HG02840 (cell line): ENCODE results near the gene PEPD.
A peak's percentile ranks its signal among the peaks of the same experiment; 100 is the strongest.
"Not testable (repeated sequence)": the region's sequence is repeated elsewhere in the genome, so short reads cannot be mapped to it uniquely, and the experiment has no call there.

Source experiments
- ATAC-seq: cut with Tn5 transposase; IDR thresholded peaks from one replicate; pipeline ENCODE4 v1.9.1; 2021; ENCODE audit warnings: mild to moderate bottlenecking, moderate library complexity, moderate number of reproducible peaks; ENCODE audit not compliant: unreplicated experiment, low FRiP score

The PEPD gene

DNA sequence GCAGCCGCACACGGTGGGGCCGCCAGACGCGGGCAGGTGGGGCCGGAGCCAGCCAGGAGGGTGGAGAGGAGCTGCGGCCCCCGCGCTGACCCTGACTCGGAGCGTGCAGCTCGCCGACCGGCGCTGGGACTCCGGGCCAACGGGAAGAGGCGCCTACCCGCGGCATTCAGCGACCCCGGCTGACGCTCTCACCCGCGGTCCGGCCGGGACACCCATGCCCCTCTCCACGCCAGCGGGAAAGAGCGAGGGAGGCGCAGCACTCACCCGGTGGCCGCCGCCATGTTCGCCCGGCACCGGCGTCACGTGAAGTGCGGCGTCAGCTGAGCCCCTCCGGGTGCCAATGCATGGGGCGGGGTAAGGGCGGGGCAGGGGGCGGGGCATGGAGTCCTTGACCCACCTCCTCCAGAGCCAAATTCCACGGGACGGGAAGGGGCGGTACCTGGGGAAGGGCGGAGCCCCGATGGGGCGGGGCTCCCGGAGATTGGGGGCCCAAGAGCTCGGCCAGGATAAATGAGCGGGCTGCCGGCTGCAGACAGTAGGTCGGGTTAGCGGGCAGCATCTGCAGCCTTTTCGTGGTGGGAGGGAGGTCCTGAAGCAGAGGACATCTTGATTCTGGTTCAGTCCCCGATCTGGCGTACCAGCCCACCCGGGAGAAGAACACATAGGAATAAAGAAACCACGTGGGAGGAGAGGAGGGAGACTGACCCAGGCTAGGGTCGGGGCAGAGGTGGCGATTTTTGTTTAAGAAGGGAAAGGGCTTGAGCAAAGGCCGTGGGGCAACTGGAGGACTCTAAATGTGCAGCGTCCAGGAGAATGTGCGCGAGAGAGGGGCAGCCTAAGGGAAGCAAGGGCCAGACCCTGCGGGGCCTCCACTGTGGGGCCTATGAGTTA, at the start of gene PEPD:
PEPD (minus strand) TSS at position 312 of the 891 bp plus-strand sequence; CDS start at position 281, 31 bp downstream.
- ATAC-seq: peak; percentile 79

DNA sequence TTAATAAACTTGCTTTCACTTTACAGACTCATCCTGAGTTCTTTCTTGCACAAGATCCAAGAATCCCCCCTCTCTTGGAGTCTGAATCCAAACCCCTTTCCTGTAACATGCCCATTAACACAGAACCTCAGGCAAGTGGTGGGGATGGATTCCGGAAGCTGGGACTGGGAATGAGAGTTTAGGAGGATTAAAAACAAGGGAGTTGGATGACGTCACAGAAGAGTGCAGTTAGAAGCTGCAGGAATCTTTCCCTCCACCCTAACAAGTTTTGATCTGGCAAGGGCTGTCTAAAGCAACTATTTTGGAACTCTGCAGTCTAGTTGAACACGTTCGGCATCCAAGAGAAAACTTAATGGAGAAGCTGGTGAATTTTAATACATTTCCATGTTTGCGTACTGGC, 48.2 kb upstream of the PEPD start:
- ATAC-seq: no peak

DNA sequence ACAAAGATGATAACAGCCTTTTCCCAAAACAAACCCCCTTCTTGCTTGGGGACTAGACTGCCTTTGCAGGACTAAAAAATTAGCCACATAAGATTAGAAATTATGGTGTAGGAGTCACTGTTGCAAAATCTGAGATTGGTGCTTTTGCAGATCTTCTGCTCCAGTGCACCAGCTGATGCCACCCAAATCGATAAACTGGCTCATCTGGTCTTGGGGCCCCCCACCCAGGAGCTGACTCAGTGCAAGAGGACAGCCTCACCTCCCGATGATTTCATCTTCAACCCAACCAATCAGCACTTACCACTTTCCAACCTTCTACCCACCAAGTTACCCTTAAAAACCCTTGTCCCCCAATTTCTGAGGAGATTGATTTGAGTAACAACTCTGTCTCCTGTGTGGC, 47.1 kb upstream of the PEPD start:
- ATAC-seq: no peak

DNA sequence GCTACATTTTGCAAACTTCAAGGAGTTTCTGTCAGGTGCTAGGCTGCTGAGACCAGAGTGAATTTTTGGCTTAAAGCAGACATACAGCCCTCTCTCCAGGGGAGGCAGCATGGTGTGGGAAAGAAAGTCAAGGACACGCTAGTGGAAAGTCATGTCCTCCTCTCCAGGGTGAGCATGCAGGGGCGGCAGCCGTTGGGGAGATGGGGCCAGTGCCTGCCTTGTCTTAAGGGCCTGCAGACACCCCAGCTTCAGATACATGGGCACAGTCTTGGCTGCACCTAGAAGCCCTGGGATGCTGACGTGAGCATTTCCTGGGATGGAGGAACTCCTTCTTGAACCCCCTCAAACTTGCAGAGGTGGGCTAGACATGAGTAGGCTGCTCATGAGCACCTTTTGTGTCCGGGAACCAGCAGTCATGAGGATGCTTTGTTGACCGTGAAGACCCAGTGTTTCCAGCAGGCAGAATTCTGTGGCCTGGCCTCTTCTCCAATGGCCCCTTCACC, 43.3 kb upstream of the PEPD start:
- no peak for ATAC-seq

DNA sequence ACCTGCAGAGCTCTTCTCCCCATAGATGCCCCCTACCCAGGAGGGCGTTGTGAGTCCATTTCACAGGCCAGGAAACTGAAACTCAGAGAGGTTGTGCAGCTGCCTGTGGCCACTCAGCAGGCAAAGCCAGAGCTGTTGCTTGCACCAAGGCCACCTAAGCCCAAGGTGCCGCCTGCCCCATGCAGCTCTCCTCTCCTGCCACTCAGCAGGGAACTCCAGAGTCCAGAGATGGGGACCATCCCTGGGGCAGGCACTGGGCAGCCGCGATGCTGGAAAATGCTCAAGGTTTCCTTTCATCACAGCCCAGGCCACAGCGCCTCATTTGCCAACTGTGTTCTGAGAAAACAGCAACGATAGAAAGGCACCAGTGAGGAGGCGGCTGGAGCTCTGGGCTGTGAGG, 41.0 kb upstream of the PEPD start:
- no peak for ATAC-seq

DNA sequence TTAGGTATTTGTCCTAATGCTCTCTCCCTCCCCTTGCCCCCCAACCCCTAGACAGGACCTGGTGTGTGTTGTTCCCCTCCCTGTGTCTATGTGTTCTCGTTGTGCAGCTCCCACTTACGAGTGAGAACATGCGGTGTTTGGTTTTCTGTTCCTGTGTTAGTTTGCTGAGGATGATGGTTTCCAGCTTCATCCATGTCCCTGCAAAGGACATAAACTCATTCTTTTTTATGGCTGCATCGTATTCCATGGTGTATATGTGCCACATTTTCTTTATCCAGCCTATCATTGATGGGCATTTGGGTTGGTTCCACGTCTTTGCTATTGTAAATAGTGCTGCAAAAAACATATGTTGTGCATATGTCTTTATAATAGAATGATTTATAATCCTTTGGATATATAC, 40.1 kb upstream of the PEPD start:
- ATAC-seq: not testable (repeated sequence)

DNA sequence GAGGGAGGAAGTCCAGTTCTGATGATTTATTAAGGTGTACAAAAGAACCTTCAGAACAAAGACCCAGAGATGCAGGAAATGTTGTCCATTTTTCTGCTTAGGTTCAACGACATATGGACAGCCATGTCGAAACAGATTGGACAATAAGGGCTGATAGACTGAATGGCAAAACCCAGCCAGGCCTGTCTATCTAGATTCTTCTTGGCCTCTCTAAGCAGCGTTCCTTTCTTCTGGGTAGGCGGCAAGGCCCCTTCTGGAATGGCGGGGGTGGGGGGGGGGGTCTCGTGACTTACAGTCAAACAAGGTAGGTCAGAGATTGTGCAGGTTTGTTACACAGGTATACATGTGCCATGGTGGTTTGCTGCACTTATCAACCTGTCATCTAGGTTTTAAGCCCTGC, 39.7 kb upstream of the PEPD start:
- ATAC-seq: no peak

DNA sequence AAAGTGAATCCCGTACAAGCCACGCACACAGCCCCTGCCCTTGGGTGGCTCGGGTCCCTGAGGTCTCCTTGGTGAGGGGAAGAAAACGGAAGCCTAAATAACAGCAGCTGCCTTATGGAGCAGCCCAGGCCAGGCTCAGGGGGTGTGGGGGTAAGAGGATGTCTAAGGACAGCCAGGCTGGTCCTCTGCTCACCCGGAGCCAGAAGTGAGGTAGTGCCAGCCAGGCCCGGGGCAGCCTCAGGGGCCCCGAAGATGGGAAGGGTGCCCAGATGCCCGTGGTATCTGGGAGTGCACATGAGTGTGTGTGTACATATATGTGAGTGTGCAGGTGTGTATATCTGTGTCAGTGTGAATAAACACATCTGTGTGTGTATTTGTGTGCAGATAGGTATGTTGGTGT, 38.4 kb upstream of the PEPD start:
- ATAC-seq: no peak

DNA sequence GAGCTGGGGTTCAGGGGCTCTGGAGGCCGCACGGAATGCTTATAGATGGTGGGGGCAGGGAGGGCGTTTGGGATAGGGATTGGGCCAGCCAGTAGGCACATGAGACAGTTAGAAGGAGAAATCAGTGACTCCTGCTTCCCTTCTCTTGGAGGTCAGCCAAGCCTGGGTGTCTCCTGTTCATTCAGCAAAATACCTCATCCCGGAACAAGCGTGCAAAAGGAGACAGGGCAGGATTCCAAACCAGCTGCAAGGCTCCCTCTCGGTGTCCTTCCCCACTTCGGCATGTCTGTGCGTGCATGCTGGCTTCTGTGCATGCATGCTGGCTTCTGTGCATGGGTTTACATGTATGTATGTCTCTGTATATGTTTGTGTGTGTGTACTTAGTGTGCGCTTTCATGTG, 37.3 kb upstream of the PEPD start:
- ATAC-seq: no peak

DNA sequence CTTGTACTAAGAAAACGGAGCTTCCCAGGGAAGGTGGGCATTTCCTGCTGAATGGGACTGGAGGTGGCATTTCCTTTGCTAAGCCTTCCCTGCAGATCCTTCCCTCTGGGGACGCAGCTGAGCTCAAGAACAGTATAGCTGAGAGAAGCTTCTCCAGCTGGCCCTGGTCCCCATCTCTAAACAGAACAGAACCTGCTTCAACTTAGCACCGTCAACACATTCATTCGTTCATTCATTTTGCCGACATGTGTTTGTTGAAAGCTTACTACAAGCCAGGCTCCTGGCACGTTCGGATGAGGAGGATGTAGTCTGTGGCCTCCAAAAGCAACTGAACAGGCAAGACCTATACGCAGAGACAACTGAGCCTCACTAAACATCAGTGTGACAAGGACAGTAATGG, 36.6 kb upstream of the PEPD start:
- ATAC-seq: no peak

DNA sequence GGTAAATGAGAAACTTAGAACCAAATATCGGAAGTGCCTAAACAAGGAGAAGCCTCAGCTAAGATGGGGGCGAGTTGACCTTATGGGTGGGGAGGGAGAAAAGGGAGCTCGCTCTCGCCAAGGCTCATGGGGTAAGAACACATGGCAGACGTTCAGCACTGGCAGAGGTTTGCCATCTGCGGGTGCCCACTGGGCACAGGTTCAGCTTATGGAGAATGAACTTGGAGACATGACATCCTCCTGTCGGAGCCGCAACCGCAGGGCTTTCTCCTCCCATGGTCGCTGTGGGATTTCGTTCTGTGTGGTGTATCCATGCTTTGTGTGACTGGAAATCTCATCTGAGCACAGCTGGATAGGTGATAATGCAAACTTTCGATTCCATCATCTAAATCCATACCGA, 36.1 kb upstream of the PEPD start:
- no peak for ATAC-seq

DNA sequence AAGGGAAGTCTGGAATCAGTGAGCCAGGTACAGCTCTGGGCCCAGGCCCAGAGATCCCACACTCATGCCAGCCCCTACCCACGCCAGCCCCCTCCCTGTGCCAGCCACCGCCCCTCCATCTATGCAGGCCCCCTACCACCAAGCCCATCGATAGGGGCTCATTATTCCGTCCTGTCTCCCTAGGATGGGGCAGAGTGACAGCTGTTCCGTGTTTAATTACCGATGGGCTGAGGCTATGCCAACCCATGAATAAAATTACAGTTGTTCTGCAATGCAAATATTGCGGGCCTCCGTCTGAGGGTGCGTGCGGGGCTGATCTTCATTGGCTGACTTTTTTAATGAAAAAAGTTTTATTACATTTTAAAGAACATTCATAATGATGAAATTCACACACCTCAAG, 35.6 kb upstream of the PEPD start:
- ATAC-seq: no peak

DNA sequence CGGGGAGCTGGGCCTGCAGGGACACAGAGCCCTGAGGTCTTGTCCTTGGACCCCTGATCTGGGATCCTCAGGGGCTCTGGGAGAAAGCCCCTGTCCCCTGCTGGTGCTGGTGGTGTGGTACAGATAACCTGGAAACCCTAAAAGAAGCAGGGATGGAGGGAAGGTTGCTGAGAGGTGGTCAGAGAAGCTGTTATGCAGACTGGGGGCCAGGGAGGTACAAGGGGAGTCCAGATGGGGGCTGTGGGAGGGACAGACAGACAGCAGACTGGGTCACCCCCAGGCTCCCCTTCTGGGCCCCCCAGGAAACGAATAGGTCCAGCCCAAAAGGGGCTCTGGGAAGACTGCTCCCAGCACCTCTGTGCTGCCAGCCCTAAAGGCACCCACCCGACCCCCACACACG, 34.7 kb upstream of the PEPD start:
- no peak for ATAC-seq

DNA sequence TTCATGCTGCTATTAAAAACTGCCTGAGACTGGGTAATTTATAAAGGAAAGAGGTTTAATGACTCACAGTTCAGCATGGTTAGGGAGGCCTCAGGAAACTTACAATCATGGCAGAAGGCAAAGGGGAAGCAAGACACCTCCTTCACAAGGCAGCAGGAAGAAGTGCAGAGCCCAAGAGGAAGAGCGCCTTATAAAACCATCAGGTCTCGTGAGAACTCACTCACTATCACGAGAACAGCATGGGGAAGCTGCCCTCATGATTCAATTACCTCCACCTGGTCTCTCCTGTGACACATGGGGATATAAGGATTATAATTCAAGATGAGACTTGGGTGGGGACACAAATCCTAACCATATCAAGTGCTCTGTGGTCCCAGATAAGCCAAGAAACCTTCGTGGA, 34.1 kb upstream of the PEPD start:
- ATAC-seq: not testable (repeated sequence)

DNA sequence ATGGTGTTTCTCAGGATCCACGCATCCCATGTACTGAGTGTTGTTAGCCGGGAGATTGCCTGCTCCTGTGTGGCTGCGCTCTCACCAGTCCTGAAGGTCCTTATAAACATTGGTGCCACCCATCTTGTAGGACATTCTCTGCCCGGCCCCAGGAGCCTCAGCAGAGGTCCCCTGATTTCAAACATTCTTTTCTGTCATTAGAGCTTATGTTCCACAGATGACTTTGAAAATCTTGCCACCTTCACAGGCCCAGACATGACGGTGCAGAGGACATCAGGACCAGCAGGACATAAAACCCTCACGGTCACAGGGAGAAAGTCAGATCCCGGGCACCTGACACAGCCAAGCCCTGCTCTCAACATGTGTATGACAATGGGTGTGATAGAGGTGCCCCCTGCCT, 33.2 kb upstream of the PEPD start:
- no peak for ATAC-seq

DNA sequence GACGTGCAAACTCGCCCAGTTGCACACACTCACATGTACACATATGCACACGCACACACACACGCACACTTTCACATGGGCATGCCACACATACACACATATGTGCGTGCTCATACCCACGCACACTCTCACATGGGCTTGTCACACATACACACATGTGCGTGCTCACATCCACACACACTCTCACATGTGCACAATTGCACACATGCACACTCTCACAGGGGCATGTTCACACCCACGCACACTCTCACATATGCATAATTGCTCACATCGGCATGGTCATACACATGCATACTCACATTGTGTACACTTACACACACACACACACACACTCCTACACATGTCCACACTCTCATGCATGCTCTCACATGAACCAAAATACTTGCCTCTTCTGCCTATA, 32.8 kb upstream of the PEPD start:
- ATAC-seq: no peak

DNA sequence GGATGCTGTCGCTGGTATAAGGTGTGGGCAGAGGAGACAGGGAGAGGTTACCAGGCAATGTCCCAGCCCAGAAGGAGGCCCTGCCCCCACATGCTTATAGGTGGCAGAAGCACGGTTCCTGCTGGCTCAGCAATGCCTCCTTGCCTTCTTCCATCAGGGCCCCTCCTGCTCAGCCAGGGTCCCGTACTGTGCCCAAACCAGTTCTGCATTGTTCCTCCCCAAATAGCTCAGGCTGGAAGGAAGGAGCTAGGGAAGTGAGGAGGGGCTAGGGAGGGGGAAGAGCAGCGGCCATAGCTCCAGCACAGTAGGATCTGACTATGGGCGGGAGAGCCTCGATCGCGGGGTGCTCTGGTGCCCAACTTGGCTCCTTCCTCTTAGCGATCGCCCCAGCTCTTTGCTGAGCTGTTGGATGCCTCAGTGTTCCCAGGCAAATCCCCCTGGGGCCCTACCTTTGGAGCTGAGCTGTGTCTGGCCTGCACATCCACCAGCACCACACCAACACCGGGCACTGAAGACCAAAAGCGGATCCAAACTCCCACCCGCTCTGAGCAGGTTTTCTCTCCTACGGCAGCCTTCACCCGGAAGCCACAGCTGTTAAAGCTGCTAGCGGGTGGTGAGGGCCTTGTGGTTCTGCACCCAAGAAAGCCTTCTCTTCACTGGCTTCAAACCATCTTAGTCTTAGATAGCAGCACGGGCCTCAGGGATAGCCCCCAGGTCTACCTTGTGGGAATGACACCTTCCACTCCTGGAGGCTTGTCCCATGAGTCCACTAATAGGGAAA, 32.1 kb upstream of the PEPD start:
- no peak for ATAC-seq

DNA sequence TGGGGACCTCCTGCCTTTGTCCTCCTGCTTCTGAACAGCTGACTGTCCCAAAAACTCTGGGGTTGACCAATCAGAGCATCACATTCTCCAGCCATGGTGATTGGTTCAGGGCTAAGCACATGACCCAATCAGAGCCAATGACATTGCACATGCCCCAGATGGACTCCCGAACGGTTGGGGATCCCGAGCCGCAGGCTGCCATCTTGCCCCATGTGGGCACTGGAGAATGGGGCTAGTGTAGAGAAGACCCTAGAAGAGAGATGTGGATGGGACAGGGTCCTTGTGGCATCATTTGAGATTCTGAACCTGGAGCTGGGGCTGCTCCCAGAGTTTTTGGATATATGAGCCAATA, 31.3 kb upstream of the PEPD start:
- ATAC-seq: no peak

DNA sequence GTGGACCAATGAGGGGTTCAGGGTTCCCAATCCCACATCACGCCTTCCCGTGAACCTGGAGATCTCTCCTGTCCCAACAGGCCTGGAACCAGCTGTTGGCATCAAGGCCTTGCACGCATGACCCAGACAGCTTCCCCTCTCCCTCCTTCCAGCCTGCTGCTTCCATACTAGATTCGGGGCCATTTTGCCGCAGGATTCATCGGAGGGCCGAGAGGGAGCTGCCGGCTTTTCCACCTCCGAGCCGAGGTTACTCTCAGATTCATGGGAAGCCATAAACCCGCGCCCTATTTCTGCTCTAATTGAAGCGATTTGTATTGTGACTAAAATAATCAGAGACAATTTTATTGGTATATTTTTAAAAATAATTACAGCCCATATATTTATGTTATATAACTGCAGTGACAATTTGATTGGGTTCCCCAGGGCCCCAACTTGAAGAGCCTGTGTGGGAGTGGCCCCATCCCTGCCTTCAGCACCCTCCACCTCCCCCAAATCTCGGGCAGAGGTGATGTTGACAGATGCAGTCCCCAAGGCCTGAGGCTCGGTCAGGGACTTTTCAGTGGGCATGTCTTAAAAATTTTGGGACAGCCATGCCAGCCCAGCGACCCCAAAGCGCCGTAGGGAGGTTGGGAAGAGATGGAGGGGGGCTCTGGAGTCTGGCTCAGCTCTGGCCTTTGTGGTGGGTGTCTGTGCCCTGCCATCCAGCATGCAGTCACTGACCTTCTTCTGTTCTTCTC, 30.8 kb upstream of the PEPD start:
- no peak for ATAC-seq

DNA sequence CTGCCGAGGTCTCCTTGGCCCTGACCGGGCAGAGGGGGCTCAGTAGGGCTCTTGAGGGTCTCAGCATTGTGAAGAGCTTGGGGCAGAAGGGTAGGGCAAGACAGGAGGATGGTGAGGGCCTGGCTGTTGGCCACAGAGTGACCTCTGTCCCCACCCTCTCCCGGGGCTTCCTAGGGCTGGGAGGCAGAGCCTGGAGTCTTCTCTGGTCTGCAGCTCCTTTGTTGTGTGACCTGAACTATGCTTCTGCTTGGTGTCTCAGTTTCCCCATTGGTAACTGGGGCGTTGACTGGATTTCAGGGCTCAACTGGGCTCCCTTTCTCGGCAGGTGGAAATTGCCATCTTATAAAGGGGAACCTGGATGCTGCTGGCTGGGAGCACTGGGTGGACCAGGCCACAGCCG, 30.1 kb upstream of the PEPD start:
- no peak for ATAC-seq

DNA sequence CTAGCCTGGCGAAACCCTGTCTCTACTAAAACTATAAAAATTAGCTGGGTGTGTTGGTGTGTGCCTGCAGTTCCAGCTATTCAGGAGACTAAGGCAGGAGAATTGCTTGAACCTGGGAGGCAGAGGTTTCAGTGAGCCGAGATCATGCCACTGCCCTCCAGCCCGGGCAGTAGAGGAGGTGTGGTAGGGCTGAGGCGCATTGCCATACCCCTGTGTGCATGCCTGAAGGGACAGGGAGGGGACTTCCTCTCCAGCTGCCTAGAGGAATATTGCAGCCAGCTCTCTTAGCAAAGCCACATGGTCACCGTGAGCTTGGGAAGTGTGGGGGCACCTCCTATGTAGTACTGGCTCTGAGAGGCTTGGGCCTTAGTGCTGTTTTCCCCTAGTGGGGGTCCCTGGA, 29.2 kb upstream of the PEPD start:
- no peak for ATAC-seq
